IMR-90 (cell line): ENCODE measurements around the gene AMZ2. TPM values are rescaled to one million over a fixed set of nuclear protein-coding genes. Genes with fewer than 3 reads are reported as not detected.

ENCODE experiments used
- ATAC-seq: fragments of 200-7000 bp; cut with Tn5 transposase; 2 replicates; pipeline ENCODE4 v1.9.1; 2020; ENCODE audit warnings: low read depth, mild to moderate bottlenecking, moderate library complexity
- BruUV-seq: library from RNA; stranded (reverse); fragments of 400-500 nt; replicated peaks from 2 replicates; lab custom pipeline; 2021; lab: Mats Ljungman, UMichigan
- CTCF ChIA-PET: fragments of 300-600 bp; formaldehyde crosslinking; extraction: SDS; loops from one replicate; lab custom pipeline; 2021; ENCODE audit warnings: antibody characterized with exemption; lab: Yijun Ruan, JAX
- POLR2A ChIA-PET: fragments of 300-600 bp; sonication (Branson Sonifier 250); formaldehyde crosslinking; loops from one replicate; lab custom pipeline; 2022; ENCODE audit warnings: antibody characterized with exemption; ENCODE audit not compliant: unreplicated experiment; lab: Charles Lee
- DNase-seq: peaks from one replicate; pipeline ENCODE4 v3.0.0; 2013
- H2AFZ ChIP-seq: replicated peaks from 2 replicates; pipeline ENCODE3; 2013; ENCODE audit warnings: low read length, mild to moderate bottlenecking; ENCODE audit not compliant: poor library complexity
- H2AK5ac ChIP-seq: 2 replicates; pipeline ENCODE4 v1.6.1; 2013; ENCODE audit warnings: low read depth, low read length, inconsistent platforms
- H2AK9ac ChIP-seq: replicated peaks from 2 replicates; pipeline ENCODE3; 2013; ENCODE audit warnings: mild to moderate bottlenecking, low read depth, low read length, moderate library complexity; ENCODE audit not compliant: poor library complexity
- H2BK120ac ChIP-seq: 2 replicates; pipeline ENCODE4 v1.6.1; 2013; ENCODE audit warnings: low read depth, low read length, inconsistent platforms
- H2BK15ac ChIP-seq: 3 replicates; pipeline ENCODE4 v1.6.1; 2013; ENCODE audit warnings: low read depth, low read length, inconsistent platforms
- H2BK20ac ChIP-seq: 2 replicates; pipeline ENCODE4 v1.6.1; 2013; ENCODE audit warnings: low read depth, mild to moderate bottlenecking, inconsistent platforms, low read length, moderate library complexity
- H2BK5ac ChIP-seq: 2 replicates; pipeline ENCODE4 v1.6.1; 2013; ENCODE audit warnings: mild to moderate bottlenecking, low read depth, low read length, inconsistent platforms; ENCODE audit not compliant: poor library complexity, severe bottlenecking
- H3K14ac ChIP-seq: replicated peaks from 2 replicates; pipeline ENCODE4 v1.6.1; 2013; ENCODE audit warnings: low read depth, low read length, inconsistent platforms
- H3K18ac ChIP-seq: 2 replicates; pipeline ENCODE4 v1.6.1; 2013; ENCODE audit warnings: low read depth, low read length, control low read depth
- H3K23ac ChIP-seq: 2 replicates; pipeline ENCODE4 v1.6.1; 2013; ENCODE audit warnings: low read depth, low read length, inconsistent platforms
- H3K27ac ChIP-seq: 2 replicates; pipeline ENCODE4 v1.5.1; 2013; ENCODE audit warnings: mild to moderate bottlenecking, control low read depth, low read length; ENCODE audit not compliant: insufficient read depth
- H3K27me3 ChIP-seq: 2 replicates; pipeline ENCODE4 v1.6.1; 2013; ENCODE audit warnings: low read length; ENCODE audit not compliant: control insufficient read depth, insufficient read depth
- H3K36me3 ChIP-seq: 2 replicates; pipeline ENCODE4 v1.6.1; 2013; ENCODE audit warnings: low read length, mixed read lengths; ENCODE audit not compliant: control insufficient read depth, insufficient read depth
- H3K4ac ChIP-seq: 2 replicates; pipeline ENCODE4 v1.6.1; 2013; ENCODE audit warnings: low read depth, low read length, inconsistent platforms
- H3K4me1 ChIP-seq: 2 replicates; pipeline ENCODE4 v1.6.1; 2013; ENCODE audit warnings: low read length, mixed read lengths; ENCODE audit not compliant: control insufficient read depth, insufficient read depth
- H3K4me2 ChIP-seq: 2 replicates; pipeline ENCODE4 v1.6.1; 2013; ENCODE audit warnings: low read depth, mild to moderate bottlenecking, control low read depth, low read length, moderate library complexity
- H3K4me3 ChIP-seq: 2 replicates; pipeline ENCODE4 v1.5.1; 2013; ENCODE audit warnings: low read depth, mild to moderate bottlenecking, control low read depth, low read length, moderate library complexity; ENCODE audit not compliant: insufficient read depth
- H3K56ac ChIP-seq: 2 replicates; pipeline ENCODE4 v1.6.1; 2013; ENCODE audit warnings: low read length, inconsistent platforms; ENCODE audit not compliant: insufficient read depth; ENCODE audit errors: extremely low read depth
- H3K79me1 ChIP-seq, 2 experiments: 2 replicates each; pipeline ENCODE4 v1.6.1; 2013; ENCODE audit warnings: low read length in 2 of 2, inconsistent platforms in 1 of 2, low read depth in 1 of 2
- H3K9ac ChIP-seq: 2 replicates; pipeline ENCODE4 v1.6.1; 2013; ENCODE audit warnings: low read depth, low read length, control low read depth
- H3K9me1 ChIP-seq: 2 replicates; pipeline ENCODE4 v1.6.1; 2013; ENCODE audit warnings: low read length, inconsistent platforms; ENCODE audit not compliant: insufficient read depth
- H3K9me3 ChIP-seq: 2 replicates; pipeline ENCODE4 v1.6.1; 2013; ENCODE audit warnings: low read length; ENCODE audit not compliant: control insufficient read depth, insufficient read depth
- H4K20me1 ChIP-seq: 2 replicates; pipeline ENCODE4 v1.6.1; 2013; ENCODE audit warnings: low read length, inconsistent platforms; ENCODE audit not compliant: insufficient read depth
- H4K5ac ChIP-seq: 2 replicates; pipeline ENCODE4 v1.6.1; 2013; ENCODE audit warnings: mild to moderate bottlenecking, low read depth, low read length, control low read depth
- H4K8ac ChIP-seq, 2 experiments: 2 replicates each; pipeline ENCODE4 v1.6.1; 2013; ENCODE audit warnings: low read depth in 2 of 2, low read length in 2 of 2, control low read depth in 1 of 2, inconsistent platforms in 1 of 2
- H4K91ac ChIP-seq: 2 replicates; pipeline ENCODE4 v1.6.1; 2013; ENCODE audit warnings: low read depth, low read length, inconsistent platforms; ENCODE audit not compliant: insufficient read depth
- CHD1 ChIP-seq: IDR thresholded peaks from 2 replicates; pipeline ENCODE4 v1.6.1; 2012; ENCODE audit warnings: low read depth, low read length, improper control_type of control experiment
- WGBS, 2 experiments: methylation state at CpG; one replicate each; pipeline versions ENCODE4 v1.1.5 to v1.1.7; 2013; ENCODE audit warnings: missing lambda C conversion rate in 2 of 2; ENCODE audit not compliant: insufficient read length in 1 of 2; ENCODE audit errors: extremely low coverage in 2 of 2; 5-methylcytosine and 5-hydroxymethylcytosine counted together
- dilution Hi-C: fragments of 300-500 bp; cut with HindIII; formaldehyde crosslinking; loops from one replicate; pipeline ENCODE4 v1.14.3; 2018; ENCODE audit warnings: low sequenced_read_pairs; ENCODE audit not compliant: unreplicated experiment
- in situ Hi-C: fragments of 300-500 bp; cut with MboI; formaldehyde crosslinking; loops from 3 replicates; pipeline ENCODE4 v1.14.3; 2019; ENCODE audit warnings: low sequenced_read_pairs, inconsistent platforms, mixed read lengths
- intact Hi-C: fragments of 100-400 bp; cut with micrococcal nuclease; formaldehyde crosslinking; loops from 2 replicates; pipeline ENCODE4 v1.10.0; 2022
- polyA plus RNA-seq, 3 experiments: library from polyadenylated mRNA; depleted of rRNA; stranded (reverse); fragments of >200 nt; gene quantifications; 2 replicates each; pipeline ENCODE4 v1.2.3, GENCODE V29; 2012; ENCODE audit warnings: low replicate concordance in 1 of 3
- total RNA-seq: library from RNA; depleted of rRNA; stranded (reverse); fragments of >200 nt; gene quantifications from 2 replicates; pipeline ENCODE4 v1.2.3, GENCODE V29; 2012

The AMZ2 gene
- total and polyA plus RNA-seq, 2 of the 4 experiments (the other 2 are of a cell fraction) = 65.4 to 90.2 TPM

DNA sequence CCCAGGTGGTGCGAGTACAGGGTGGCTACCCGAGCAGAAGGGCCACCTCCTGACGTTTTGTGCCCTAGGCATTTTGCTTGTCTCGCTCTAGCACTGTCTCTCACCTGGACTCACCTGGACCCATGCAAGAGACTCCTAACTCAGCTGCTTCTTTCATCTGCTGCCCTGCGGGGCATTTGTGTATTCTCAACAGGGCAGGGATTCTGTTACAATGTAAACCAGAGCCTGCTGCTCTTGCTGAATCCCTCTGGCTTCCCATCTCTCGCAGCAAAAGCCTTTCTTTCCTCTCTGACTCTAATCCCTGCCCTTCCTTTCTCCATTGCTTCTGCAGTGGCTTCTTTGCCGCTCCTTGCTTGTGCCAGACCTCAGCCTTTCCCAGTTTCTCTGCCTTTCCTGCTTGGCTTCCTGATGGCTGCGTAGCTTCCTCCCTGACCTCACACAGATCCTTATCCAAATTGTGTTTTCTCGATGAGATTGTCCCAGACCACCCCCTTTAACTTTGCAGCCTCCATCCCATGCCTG, 53.7 kb downstream of the AMZ2 start:
- no peak overlapping the region for H3K4me3 ChIP-seq
- 59% methylated on average over 6 of the region's 9 CpGs; no CpG with 5 or more reads in 1 of the 2 experiments for WGBS, 2 experiments
- in situ Hi-C loops = no loop called here
- no peak overlapping the region for H3K27ac ChIP-seq
- intact Hi-C loops = no loop called here
- TF ChIP-seq CHD1 = no peak
- POLR2A ChIA-PET = no interaction called here
- H3K4me1 ChIP-seq = peaks cover 5% of the 10 kb centered on the region
- H2AK5ac ChIP-seq = no peak overlapping the region
- H4K91ac ChIP-seq = no peak overlapping the region
- CTCF ChIA-PET = interaction anchor here (0.6 kb wide), 1 partner anchor 241 kb away, joined by 3 read pairs; no protein-coding TSS in a partner anchor
- no peaks in the 10 kb centered on the region for H3K9me1 ChIP-seq
- H2BK20ac ChIP-seq = no peak overlapping the region
- no peaks in the 10 kb centered on the region for H3K36me3 ChIP-seq
- H3K9ac ChIP-seq = no peak overlapping the region
- H4K5ac ChIP-seq = no peak overlapping the region
- dilution Hi-C loops = no loop called here
- H2BK120ac ChIP-seq = no peak overlapping the region
- H3K18ac ChIP-seq = no peak overlapping the region
- H2AK9ac ChIP-seq = no peak overlapping the region
- H2AFZ ChIP-seq = peak overlapping the region; percentile 34
- BruUV-seq = no TSS peak
- no peak overlapping the region for H2BK15ac ChIP-seq
- H2BK5ac ChIP-seq = no peak overlapping the region
- H3K9me3 ChIP-seq = no peaks in the 10 kb centered on the region; the same call in 1 of the 2 replicates
- ATAC-seq = no peak
- H4K8ac ChIP-seq = no peak overlapping the region
- H3K4ac ChIP-seq = no peak overlapping the region
- no peaks in the 10 kb centered on the region for H3K79me1 ChIP-seq
- no peak overlapping the region for H3K4me2 ChIP-seq
- no peaks in the 10 kb centered on the region for H3K27me3 ChIP-seq
- no peak overlapping the region for H3K56ac ChIP-seq
- no peak overlapping the region for H3K14ac ChIP-seq
- H3K23ac ChIP-seq = no peak overlapping the region
- no peaks in the 10 kb centered on the region for H4K20me1 ChIP-seq
- no peak for DNase-seq
